ENCODE results near the gene MSANTD2. TPM values are rescaled to one million over a fixed set of nuclear protein-coding genes. Genes with fewer than 3 reads are reported as not detected.

Gene MSANTD2
- total RNA-seq, 4 donors from 2014 or later, result 19.8 to 32.8 (median 23.5) TPM

DNA sequence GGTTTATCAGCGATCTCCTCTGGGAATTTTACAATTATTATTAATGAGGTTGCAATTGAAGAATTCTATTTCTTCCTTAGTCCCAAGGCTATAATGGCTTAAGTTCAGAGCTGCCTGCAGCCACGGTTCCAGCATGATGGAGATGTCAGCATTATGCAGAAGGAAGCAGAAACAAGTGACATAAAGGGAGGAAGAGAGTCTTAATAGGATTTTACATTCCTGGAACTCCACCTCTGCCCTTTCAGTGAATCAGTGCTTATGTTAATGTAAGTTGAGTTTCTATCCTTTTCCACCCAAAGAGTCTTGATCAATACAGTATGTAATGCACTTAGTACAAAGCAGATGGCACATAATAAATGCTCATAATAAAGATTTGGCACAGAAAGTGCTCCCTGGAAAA, 72.1 kb downstream of the MSANTD2 start:
- no peaks in the 10 kb centered on the region for H3K9me3 ChIP-seq
- DNase-seq (ENCODE audit: low spot score in 2 of 2), result no peak

DNA sequence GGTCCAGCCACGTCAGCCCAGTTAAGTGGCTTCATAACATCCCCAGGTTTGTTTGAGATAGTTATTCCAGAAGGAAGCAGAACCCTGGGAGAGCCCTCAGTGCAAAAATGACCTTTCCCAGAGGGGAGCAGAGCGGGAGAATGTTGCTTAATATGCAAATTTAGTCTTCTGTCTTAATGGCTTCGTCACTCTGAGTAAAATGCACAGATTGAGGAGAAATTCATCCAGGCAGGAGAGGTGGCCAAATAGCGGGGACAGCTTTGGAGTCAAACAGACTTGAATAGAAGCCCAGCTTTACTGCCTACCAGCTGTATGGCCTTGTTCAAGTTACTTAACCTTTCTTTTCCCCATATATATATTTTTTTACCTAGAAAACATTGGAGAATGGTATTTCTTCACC, 72.7 kb downstream of the MSANTD2 start:
- whole genome bisulfite sequencing, 2 donors, result 68 to 71% methylated on average over 4 of the region's 4 CpGs
- Histone ChIP-seq H3K9me3 (no peaks in the 10 kb centered on the region), H3K27ac (no peak overlapping the region), H3K4me3 (no peak overlapping the region), H3K36me3 (no peaks in the 10 kb centered on the region), H3K4me1 (peaks cover 0 to 9% (median 0%) of the 10 kb centered on the region in 4 donors), H3K27me3 (peaks cover 0 to 43% of the 10 kb centered on the region in 2 donors)
- TF ChIP-seq EP300 (IDR thresholded peaks at IDR 0.05), result no peak
- no peak for DNase-seq (ENCODE audit: low spot score in 2 of 2)

More for the DNA sequence above, 72.1 kb downstream of the MSANTD2 start:
- no peak overlapping the region for H3K4me3 ChIP-seq
- H3K4me1 ChIP-seq, result peaks cover 0 to 9% (median 0%) of the 10 kb centered on the region in 4 donors
- peaks cover 0 to 36% of the 10 kb centered on the region in 2 donors for H3K27me3 ChIP-seq
- H3K27ac ChIP-seq, result no peak overlapping the region
- H3K36me3 ChIP-seq, result no peaks in the 10 kb centered on the region
- WGBS, 2 donors, result 71 to 72% methylated on average over 2 of the region's 2 CpGs
- TF ChIP-seq CTCF (IDR thresholded peaks at IDR 0.05), result no peak
- TF ChIP-seq POLR2A (IDR thresholded peaks at IDR 0.05), result no peak
- TF ChIP-seq EP300 (IDR thresholded peaks at IDR 0.05), result no peak

DNA sequence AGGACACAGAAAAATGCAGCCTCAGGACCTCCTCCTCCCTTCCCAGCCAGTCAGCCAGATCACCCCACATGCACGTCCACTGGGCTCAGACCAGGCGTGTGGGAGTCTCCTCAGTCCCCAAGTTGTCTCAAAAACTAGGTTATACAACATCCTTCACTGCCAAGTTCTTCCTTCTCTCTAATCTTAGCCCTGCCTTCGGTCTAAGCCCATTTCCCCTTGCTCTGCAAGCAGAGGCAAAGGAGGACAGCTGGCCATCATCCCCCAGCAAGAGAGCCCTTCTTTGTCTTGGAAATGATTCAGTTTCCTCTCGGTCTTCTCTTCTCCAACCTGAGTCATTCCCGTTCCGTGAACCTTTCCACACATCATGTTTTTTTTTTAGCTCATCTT, 74.5 kb downstream of the MSANTD2 start:
- Histone ChIP-seq H3K27ac (no peak overlapping the region), H3K9me3 (no peaks in the 10 kb centered on the region), H3K4me3 (no peak overlapping the region), H3K36me3 (no peaks in the 10 kb centered on the region), H3K4me1 (peaks cover 0 to 9% (median 0%) of the 10 kb centered on the region in 4 donors), H3K27me3 (peaks cover 0 to 60% of the 10 kb centered on the region in 2 donors)
- no peak for DNase-seq (ENCODE audit: low spot score in 2 of 2)
- TF ChIP-seq POLR2A (IDR thresholded peaks at IDR 0.05) (no peak), EP300 (IDR thresholded peaks at IDR 0.05) (no peak), CTCF (IDR thresholded peaks at IDR 0.05) (no peak)
- WGBS, 2 donors, result 18 to 23% methylated on average over 6 of the region's 6 CpGs

DNA sequence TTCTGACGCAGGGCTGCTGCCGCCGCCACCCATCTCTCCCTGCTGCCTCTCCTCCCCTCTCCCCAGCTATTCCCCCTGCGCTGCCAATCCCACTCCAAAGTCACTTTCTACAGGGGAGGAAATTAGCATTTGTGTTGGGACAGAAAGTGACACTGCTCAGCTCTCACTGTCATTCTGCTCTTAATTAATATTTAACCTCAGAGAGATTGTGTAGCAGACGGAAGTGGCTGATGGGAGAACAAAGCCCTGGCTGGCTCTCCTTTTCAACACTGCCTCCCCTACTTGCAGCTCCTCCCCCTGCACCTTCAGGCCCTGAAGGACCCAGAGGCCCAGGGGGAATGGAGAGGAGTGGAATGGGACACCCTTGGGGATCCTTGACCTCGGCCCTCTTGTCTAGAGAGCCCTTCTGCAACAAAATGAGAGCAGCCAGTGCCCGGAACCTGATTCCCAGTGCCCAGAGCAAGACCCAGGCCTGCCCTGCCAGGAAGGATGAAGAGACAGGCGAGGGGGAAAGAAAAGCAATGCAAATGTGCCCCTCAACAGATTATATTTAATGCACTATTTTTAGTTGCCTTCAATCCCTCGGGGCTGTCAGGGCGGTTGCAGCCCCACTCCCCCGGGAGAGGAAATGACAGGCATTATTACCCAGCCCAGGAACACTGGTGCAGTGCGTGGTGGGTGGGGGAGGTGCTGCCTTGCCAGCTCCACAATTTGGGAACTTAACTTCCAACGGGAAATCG, 75.1 kb downstream of the MSANTD2 start:
- Histone ChIP-seq H3K36me3 (no peaks in the 10 kb centered on the region), H3K4me3 (no peak overlapping the region), H3K9me3 (no peaks in the 10 kb centered on the region), H3K4me1 (peaks cover 0 to 9% (median 0%) of the 10 kb centered on the region in 4 donors), H3K27ac (no peak overlapping the region), H3K27me3 (peaks cover 0 to 65% of the 10 kb centered on the region in 2 donors)
- TF ChIP-seq POLR2A (IDR thresholded peaks at IDR 0.05) (no peak), EP300 (IDR thresholded peaks at IDR 0.05) (no peak), CTCF (IDR thresholded peaks at IDR 0.05) (no peak)
- no peak for DNase-seq (ENCODE audit: low spot score in 2 of 2)
- WGBS, 2 donors, result 26 to 29% methylated on average over 14 of the region's 14 CpGs

GRCh38 chr11:124722176-124722575, 78.0 kb downstream of the MSANTD2 start:
- H3K27me3 ChIP-seq, result peaks cover 0 to 93% of the 10 kb centered on the region in 2 donors
- 18 to 51% methylated on average over 6 of the region's 6 CpGs for WGBS, 2 donors
- H3K4me1 ChIP-seq, result peaks cover 0 to 27% (median 5%) of the 10 kb centered on the region in 4 donors
- TF ChIP-seq POLR2A (IDR thresholded peaks at IDR 0.05) (no peak), CTCF (IDR thresholded peaks at IDR 0.05) (no peak), EP300 (IDR thresholded peaks at IDR 0.05) (no peak)
- no peak overlapping the region for H3K4me3 ChIP-seq
- no peaks in the 10 kb centered on the region for H3K9me3 ChIP-seq
- H3K27ac ChIP-seq, result no peak overlapping the region
- DNase-seq (ENCODE audit: low spot score in 2 of 2), result no peak
- H3K36me3 ChIP-seq, result no peaks in the 10 kb centered on the region
